OCI-LY7 (cell line): Measurements from ENCODE around the gene CLEC3A.

Experiments used
- EZH2phosphoT487 ChIP-seq: fragments of 200-600 bp; sonication (generic); IDR thresholded peaks from 2 replicates; pipeline ENCODE4 v1.6.1; 2018; ENCODE audit warnings: low read depth, borderline replicate concordance, mild to moderate bottlenecking, mixed run types, antibody characterized with exemption, low read length, moderate library complexity, mixed read lengths
- TF ChIP-seq, protein P1 (sequence below): fragments of 200-600 bp; sonication (generic); conservative IDR thresholded peaks from 2 replicates; pipeline ENCODE4 v1.5.1; 2014; ENCODE audit warnings: mild to moderate bottlenecking, antibody characterized with exemption, low read length, moderate library complexity, mixed read lengths

DNA sequence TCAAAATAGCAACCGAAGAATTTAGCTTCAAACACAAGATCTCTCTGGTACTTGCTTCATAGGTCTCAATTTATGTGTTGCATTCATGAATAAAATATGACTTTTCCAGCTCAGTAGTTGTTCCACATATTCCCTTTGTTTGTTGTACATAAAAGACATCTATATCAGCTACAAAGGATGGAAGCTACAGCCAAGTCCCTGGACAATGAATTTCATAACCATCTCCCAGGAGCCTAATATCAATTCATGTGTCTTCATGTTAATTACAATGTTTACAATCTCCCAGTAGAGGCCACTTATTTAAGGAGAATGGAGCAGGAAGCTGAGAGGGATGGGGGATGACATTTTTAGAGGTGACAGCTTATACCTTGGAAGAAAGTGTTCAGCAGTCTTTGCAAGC, 3.3 kb downstream of the CLEC3A start:
- TF ChIP-seq, protein P1, sequence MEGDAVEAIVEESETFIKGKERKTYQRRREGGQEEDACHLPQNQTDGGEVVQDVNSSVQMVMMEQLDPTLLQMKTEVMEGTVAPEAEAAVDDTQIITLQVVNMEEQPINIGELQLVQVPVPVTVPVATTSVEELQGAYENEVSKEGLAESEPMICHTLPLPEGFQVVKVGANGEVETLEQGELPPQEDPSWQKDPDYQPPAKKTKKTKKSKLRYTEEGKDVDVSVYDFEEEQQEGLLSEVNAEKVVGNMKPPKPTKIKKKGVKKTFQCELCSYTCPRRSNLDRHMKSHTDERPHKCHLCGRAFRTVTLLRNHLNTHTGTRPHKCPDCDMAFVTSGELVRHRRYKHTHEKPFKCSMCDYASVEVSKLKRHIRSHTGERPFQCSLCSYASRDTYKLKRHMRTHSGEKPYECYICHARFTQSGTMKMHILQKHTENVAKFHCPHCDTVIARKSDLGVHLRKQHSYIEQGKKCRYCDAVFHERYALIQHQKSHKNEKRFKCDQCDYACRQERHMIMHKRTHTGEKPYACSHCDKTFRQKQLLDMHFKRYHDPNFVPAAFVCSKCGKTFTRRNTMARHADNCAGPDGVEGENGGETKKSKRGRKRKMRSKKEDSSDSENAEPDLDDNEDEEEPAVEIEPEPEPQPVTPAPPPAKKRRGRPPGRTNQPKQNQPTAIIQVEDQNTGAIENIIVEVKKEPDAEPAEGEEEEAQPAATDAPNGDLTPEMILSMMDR = no peak
- no peak for TF ChIP-seq EZH2phosphoT487
